Choroid plexus epithelial cell (primary cell): ENCODE data around the gene DCAF7.
A peak's percentile ranks its signal among the peaks of the same experiment; 100 is the strongest.

Experiments
- DNase-seq: peaks from one replicate; pipeline ENCODE4 v3.0.0-alpha.2; 2010; ENCODE audit warnings: low read depth
- H3K4me3 ChIP-seq: 2 replicates; pipeline ENCODE4 v1.5.1; 2011; ENCODE audit warnings: low read depth, mild to moderate bottlenecking, control low read depth, low read length, moderate library complexity
- TF ChIP-seq, protein P1 (sequence below): conservative IDR thresholded peaks from 2 replicates; pipeline ENCODE4 v1.5.1; 2011; ENCODE audit warnings: low read depth, mild to moderate bottlenecking, control low read depth, inconsistent platforms, low read length, moderate library complexity

Gene DCAF7

DNA sequence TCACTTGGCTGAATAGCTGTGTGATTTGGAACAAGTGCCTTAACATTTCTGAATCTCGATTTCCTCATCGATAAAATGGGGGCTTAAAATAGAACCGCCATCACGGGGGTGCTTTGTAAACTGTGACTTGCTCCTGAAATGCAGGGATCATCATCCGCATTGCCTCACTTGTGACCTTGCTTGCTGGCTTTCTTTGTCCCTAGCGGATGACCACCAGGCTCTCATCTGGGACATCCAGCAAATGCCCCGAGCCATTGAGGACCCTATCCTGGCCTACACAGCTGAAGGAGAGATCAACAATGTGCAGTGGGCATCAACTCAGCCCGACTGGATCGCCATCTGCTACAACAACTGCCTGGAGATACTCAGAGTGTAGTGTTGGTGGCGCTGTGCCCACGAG lies 38.5 kb downstream of the DCAF7 start:
- DNase-seq: no peak
- no peak overlapping the region for H3K4me3 ChIP-seq
- TF ChIP-seq, protein P1, sequence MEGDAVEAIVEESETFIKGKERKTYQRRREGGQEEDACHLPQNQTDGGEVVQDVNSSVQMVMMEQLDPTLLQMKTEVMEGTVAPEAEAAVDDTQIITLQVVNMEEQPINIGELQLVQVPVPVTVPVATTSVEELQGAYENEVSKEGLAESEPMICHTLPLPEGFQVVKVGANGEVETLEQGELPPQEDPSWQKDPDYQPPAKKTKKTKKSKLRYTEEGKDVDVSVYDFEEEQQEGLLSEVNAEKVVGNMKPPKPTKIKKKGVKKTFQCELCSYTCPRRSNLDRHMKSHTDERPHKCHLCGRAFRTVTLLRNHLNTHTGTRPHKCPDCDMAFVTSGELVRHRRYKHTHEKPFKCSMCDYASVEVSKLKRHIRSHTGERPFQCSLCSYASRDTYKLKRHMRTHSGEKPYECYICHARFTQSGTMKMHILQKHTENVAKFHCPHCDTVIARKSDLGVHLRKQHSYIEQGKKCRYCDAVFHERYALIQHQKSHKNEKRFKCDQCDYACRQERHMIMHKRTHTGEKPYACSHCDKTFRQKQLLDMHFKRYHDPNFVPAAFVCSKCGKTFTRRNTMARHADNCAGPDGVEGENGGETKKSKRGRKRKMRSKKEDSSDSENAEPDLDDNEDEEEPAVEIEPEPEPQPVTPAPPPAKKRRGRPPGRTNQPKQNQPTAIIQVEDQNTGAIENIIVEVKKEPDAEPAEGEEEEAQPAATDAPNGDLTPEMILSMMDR: no peak

DNA sequence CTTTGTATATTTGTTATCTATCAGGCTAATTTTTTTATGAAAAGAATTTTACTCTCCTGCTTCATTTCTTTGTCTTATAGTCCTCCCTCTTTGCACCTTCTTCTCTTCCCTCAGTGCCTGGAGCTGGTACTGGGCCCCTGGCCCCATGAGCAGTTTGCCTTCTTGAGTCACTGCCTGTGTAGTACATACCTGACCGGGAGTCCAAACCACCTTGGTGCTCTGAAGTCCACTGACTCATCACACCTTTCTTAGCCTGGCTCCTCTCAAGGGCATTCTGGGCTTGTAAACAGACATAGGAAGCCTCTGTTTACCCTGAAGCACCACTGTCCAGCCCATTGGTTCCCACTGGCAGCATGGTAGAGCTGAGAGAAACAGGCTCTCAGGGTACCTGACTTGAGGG lies 39.4 kb downstream of the DCAF7 start:
- TF ChIP-seq, protein P1: no peak
- no peak overlapping the region for H3K4me3 ChIP-seq
- DNase-seq: no peak

DNA sequence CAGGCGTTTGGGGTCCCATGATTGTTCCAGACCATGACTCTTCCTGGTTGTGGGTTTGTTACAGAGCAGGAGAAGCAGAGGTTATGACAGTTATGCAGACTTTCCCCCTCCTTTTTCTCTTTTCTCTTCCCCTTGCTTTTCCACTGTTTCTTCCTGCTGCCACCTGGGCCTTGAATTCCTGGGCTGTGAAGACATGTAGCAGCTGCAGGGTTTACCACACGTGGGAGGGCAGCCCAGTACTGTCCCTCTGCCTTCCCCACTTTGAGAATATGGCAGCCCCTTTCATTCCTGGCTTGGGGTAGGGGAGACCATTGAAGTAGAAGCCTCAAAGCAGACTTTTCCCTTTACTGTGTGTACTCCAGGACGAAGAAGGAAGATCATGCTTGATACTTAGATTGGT lies 42.5 kb downstream of the DCAF7 start:
- DNase-seq: no peak

DNA sequence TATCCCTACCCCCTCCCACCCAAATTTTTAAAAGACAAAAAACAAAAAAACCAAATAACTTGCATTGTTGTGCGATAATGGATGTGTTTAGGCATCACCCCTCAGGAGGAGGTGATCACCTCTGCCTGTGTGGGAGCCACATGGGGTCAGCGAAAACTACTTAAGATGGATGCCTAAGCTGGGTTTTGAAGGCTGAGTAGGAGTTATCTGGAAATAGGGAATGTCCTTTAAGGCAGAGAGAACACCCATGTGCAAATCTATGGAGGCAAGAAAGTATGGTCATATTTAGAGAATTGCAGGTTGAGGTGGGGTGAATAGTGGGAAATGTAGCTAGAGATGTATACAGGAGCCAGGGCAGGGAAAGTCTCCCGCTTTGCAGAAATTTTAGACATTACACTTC lies 44.9 kb downstream of the DCAF7 start:
- no peak overlapping the region for H3K4me3 ChIP-seq
- DNase-seq: no peak
- TF ChIP-seq, protein P1: no peak

More for the DNA sequence above, 42.5 kb downstream of the DCAF7 start:
- no peak overlapping the region for H3K4me3 ChIP-seq
- TF ChIP-seq, protein P1: no peak

DNA sequence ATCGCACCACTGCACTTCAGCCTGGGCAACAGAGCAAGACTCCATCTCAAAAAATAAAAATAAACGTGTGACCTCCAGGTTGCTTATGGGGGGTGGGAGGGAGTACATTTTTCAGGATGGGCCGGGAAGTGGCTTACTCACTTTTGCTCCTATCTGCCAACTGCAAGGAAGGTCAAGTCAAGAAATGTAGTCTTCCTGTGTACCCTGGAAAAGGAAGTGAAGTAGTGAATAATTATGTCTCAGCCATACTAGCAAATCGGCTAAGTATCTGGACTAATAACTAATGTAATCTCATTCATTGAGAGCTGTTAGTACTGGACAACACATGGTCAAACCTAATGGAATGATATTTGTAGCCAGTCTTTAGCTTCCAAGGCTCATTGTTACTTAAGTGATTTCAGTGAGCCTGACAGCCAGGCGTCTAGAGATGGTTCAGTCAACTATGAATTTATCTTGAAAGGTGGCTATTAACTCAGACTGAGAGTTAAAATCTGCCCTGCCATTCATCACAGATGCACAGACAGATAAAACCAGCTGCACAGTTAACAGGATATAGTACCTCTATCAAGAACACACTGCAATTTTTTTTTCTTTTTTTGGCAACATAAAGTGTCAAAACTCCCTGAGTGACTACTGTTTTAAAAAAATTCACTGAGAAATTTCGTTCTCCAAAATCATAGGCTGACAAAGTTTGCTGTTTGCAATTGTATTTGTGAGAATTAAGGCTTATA lies 46.7 kb downstream of the DCAF7 start:
- no peak for DNase-seq
- TF ChIP-seq, protein P1: no peak
- H3K4me3 ChIP-seq: no peak overlapping the region

DNA sequence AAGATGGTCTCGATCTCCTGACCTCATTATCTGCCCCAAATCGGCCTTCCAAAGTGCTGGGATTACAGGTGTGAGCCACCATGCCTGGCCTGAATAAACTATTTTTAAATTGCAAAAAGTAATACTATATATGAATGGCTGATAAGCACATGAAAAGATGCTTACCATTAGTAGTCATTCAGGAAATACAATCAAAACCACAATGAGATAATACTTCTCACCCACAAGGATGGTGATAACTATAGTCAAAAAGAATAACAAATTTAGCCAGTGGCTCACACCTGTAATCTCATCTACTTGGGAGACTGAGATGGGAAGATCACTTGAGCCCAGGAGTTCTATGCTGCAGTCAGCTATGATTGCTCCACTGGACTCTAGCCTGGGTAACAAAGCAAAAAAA lies 48.0 kb downstream of the DCAF7 start:
- no peak overlapping the region for H3K4me3 ChIP-seq
- TF ChIP-seq, protein P1: no peak
- DNase-seq: no peak

DNA sequence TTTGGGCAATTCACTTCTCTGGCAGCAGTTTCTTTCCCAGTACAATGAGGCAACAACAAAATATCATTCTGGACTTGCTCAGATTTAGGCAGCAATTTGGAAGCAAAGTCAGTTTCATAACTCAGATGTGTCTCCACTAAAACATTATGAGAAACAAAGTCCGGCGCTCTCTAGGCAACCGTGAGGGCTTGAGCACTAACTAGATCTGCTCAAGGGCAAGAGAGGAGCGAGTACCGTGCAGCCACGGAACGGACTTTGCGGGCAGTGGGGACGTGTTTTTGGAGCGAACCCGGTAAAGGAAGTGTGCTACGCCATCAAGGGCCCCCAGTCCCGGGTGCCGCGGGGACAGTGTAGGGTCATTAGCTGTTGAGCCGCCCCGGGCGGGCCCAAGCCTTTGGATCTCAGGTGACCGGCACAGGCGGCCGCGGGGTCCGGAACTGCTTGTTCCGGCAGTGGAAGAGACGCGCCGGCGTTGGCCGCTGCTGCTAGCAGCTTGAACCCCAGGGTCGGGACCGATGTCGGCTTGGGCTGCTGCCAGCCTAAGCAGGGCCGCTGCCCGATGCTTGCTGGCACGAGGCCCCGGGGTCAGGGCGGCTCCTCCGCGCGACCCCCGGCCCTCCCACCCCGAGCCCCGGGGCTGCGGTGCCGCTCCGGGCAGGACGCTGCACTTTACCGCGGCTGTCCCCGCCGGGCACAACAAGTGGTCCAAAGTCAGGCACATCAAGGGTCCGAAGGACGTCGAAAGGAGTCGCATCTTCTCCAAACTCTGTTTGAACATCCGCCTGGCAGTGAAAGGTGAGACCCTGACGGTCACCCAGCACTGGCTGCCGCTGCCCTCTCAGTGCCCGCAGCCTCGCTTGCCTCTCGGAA lies 50.5 kb downstream of the DCAF7 start, which contains the start of gene TACO1:
TSS of gene TACO1 (plus strand) at position 327 of the 870 bp plus-strand sequence. CDS start at position 516, 189 bp downstream.
- TF ChIP-seq, protein P1: no peak
- peak; percentile 87 for DNase-seq

More for the DNA sequence above, 50.5 kb downstream of the DCAF7 start, which contains the start of gene TACO1:
- peak within 1 kb of the TSS; percentile 92 for H3K4me3 ChIP-seq
